GM23338 (cell line): Measurements from ENCODE around the gene GPR35. TPM values are rescaled to one million over a fixed set of nuclear protein-coding genes. Genes with fewer than 3 reads are reported as not detected.

Source experiments
- ATAC-seq: fragments of 200-7000 bp; cut with Tn5 transposase; 3 replicates; pipeline ENCODE4 v1.9.1; 2020
- DNase-seq: peaks from one replicate; pipeline ENCODE4 v3.0.0-alpha.2; 2015; ENCODE audit warnings: low spot score
- H2AFZ ChIP-seq: fragments of 200-600 bp; sonication (generic); 2 replicates; pipeline ENCODE4 v1.8.0; 2016; ENCODE audit warnings: antibody characterized with exemption, mild to moderate bottlenecking, moderate library complexity
- H3F3A ChIP-seq: fragments of 200-600 bp; sonication (generic); replicated peaks from 2 replicates; pipeline ENCODE4 v1.8.0; 2017; ENCODE audit warnings: antibody characterized with exemption, mixed run types, low read depth
- H3K27ac ChIP-seq: fragments of 200-600 bp; sonication (generic); 2 replicates; pipeline ENCODE4 v1.6.1; 2016; ENCODE audit warnings: low read depth
- H3K27me3 ChIP-seq: fragments of 200-600 bp; sonication (generic); 2 replicates; pipeline ENCODE4 v1.8.0; 2016; ENCODE audit warnings: mild to moderate bottlenecking, mixed run types, moderate library complexity; ENCODE audit not compliant: insufficient read depth
- H3K36me3 ChIP-seq: fragments of 200-600 bp; sonication (generic); 2 replicates; pipeline ENCODE4 v1.8.0; 2016; ENCODE audit warnings: mild to moderate bottlenecking; ENCODE audit not compliant: insufficient read depth
- H3K4me1 ChIP-seq: fragments of 200-600 bp; sonication (generic); 2 replicates; pipeline ENCODE4 v1.8.0; 2016; ENCODE audit warnings: mild to moderate bottlenecking, moderate library complexity; ENCODE audit not compliant: insufficient read depth
- H3K4me2 ChIP-seq: fragments of 200-600 bp; sonication (generic); 2 replicates; pipeline ENCODE4 v1.7.1; 2017; ENCODE audit warnings: mixed run types
- H3K4me3 ChIP-seq: fragments of 200-600 bp; sonication (generic); 2 replicates; pipeline ENCODE4 v1.6.1; 2016; ENCODE audit warnings: mixed run types
- H3K79me2 ChIP-seq: fragments of 200-600 bp; sonication (generic); replicated peaks from 2 replicates; pipeline ENCODE4 v1.8.0; 2017; ENCODE audit warnings: mild to moderate bottlenecking; ENCODE audit not compliant: insufficient read depth
- H3K9me2 ChIP-seq: fragments of 200-600 bp; sonication (generic); 2 replicates; pipeline ENCODE4 v1.8.0; 2017; ENCODE audit not compliant: insufficient read depth
- H4K20me1 ChIP-seq: fragments of 200-600 bp; sonication (generic); replicated peaks from 2 replicates; pipeline ENCODE4 v1.8.0; 2017; ENCODE audit warnings: mild to moderate bottlenecking; ENCODE audit not compliant: insufficient read depth
- H3K27ac Mint-ChIP-seq: 2 replicates; pipeline ENCODE4 v1.8.0; 2020; ENCODE audit warnings: inconsistent platforms, mild to moderate bottlenecking, moderate library complexity, mixed read lengths
- H3K27me3 Mint-ChIP-seq: 3 replicates; pipeline ENCODE4 v1.8.0; 2022; ENCODE audit warnings: low read depth, mild to moderate bottlenecking, moderate library complexity, mixed read lengths, inconsistent platforms; ENCODE audit not compliant: insufficient read depth, poor library complexity
- H3K36me3 Mint-ChIP-seq: 3 replicates; pipeline ENCODE4 v1.8.0; 2021; ENCODE audit warnings: low read depth, mild to moderate bottlenecking, inconsistent platforms, moderate library complexity, mixed read lengths
- H3K4me1 Mint-ChIP-seq: 3 replicates; pipeline ENCODE4 v1.8.0; 2020; ENCODE audit warnings: mild to moderate bottlenecking, inconsistent platforms, mixed read lengths
- H3K4me3 Mint-ChIP-seq: 3 replicates; pipeline ENCODE4 v1.8.0; 2021; ENCODE audit warnings: moderate library complexity, mild to moderate bottlenecking, inconsistent platforms, mixed read lengths
- H3K9me3 Mint-ChIP-seq: 3 replicates; pipeline ENCODE4 v1.8.0; 2020; ENCODE audit warnings: moderate library complexity, mild to moderate bottlenecking, inconsistent platforms, mixed read lengths
- CREB1 ChIP-seq: fragments of 250-450 bp; sonication (Bioruptor Pico); IDR thresholded peaks from 2 replicates; pipeline ENCODE4 v1.5.0; 2020; ENCODE audit warnings: low read depth, mild to moderate bottlenecking, moderate library complexity
- EZH2phosphoT487 ChIP-seq: fragments of 200-600 bp; sonication (generic); IDR thresholded peaks from one replicate; pipeline ENCODE4 v1.8.1; 2018; ENCODE audit warnings: antibody characterized with exemption; ENCODE audit not compliant: unreplicated experiment
- NANOG ChIP-seq: IDR thresholded peaks from 2 replicates; pipeline ENCODE4 v1.6.1; 2016; ENCODE audit warnings: antibody characterized with exemption, borderline replicate concordance
- STAT1 ChIP-seq: IDR thresholded peaks from one replicate; pipeline ENCODE4 v1.6.1; 2016; ENCODE audit warnings: antibody characterized with exemption; ENCODE audit not compliant: unreplicated experiment
- ZNF114 ChIP-seq: fragments of 250-450 bp; sonication (Bioruptor Pico); IDR thresholded peaks from 2 replicates; pipeline ENCODE4 v1.5.0; 2020; ENCODE audit warnings: mild to moderate bottlenecking, moderate library complexity
- polyA plus RNA-seq: library from polyadenylated mRNA; unstranded; fragments of >200 nt; fragmentation: Nextera tagmentation; extraction: Ambion mirVana; gene quantifications from 2 replicates; pipeline ENCODE4 v1.2.1, GENCODE V29; 2016
- total RNA-seq: library from RNA; depleted of rRNA; stranded (reverse); fragments of >200 nt; shearing (Covaris generic); gene quantifications from 2 replicates; pipeline ENCODE4 v1.2.3, GENCODE V29; 2014
- TF ChIP-seq, protein P1 (sequence below): IDR thresholded peaks from one replicate; pipeline ENCODE4 v1.6.1; 2018; ENCODE audit warnings: antibody characterized with exemption; ENCODE audit not compliant: unreplicated experiment
- TF ChIP-seq, protein P2 (sequence below): fragments of 250-450 bp; sonication (Bioruptor Pico); IDR thresholded peaks from 2 replicates; pipeline ENCODE4 v1.5.0; 2020; ENCODE audit warnings: mild to moderate bottlenecking, moderate library complexity
- TF ChIP-seq, protein P3 (sequence below): IDR thresholded peaks from 2 replicates; pipeline ENCODE4 v1.6.1; 2016; ENCODE audit warnings: antibody characterized with exemption

The GPR35 gene
- total and polyA plus RNA-seq, 2 experiments from 2014 or later: not detected

DNA sequence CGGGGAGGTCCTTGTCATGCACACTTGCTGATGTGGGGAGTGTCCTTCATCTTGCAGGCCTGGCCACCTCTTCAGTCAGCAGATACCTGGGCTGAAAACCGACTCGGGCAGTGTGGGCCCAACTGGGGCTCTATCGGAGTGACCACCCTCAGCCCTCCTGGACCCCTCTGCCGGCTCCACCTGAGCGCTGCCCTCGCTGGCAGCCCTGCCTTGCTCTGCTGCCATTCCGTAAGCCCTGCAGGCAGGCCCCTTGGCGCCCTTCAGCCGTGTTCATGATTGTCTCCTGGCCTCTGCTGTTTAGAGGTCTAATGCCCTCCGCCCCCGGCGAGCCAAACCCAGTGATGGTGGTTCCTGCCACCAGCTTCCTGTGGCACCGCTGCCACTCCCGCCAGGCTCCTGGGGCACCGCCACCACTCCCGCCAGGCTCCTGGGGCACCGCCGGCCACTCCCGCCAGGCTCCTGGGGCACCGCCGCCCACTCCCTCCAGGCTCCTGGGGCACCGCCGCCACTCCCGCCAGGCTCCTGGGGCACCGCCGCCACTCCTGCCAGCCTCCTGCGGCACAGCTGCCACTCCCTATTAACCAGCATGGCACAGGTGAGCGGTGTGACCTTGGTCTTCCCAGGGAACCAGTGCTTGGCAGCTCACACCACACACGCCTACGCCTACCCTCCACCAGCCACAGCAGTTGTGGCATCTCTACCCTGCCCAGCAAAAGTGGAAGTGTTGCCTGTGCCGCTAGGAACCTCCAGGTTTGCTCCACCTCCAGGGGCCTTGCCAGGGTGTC, 22.8 kb upstream of the GPR35 start (continued):
- TF ChIP-seq, protein P1, sequence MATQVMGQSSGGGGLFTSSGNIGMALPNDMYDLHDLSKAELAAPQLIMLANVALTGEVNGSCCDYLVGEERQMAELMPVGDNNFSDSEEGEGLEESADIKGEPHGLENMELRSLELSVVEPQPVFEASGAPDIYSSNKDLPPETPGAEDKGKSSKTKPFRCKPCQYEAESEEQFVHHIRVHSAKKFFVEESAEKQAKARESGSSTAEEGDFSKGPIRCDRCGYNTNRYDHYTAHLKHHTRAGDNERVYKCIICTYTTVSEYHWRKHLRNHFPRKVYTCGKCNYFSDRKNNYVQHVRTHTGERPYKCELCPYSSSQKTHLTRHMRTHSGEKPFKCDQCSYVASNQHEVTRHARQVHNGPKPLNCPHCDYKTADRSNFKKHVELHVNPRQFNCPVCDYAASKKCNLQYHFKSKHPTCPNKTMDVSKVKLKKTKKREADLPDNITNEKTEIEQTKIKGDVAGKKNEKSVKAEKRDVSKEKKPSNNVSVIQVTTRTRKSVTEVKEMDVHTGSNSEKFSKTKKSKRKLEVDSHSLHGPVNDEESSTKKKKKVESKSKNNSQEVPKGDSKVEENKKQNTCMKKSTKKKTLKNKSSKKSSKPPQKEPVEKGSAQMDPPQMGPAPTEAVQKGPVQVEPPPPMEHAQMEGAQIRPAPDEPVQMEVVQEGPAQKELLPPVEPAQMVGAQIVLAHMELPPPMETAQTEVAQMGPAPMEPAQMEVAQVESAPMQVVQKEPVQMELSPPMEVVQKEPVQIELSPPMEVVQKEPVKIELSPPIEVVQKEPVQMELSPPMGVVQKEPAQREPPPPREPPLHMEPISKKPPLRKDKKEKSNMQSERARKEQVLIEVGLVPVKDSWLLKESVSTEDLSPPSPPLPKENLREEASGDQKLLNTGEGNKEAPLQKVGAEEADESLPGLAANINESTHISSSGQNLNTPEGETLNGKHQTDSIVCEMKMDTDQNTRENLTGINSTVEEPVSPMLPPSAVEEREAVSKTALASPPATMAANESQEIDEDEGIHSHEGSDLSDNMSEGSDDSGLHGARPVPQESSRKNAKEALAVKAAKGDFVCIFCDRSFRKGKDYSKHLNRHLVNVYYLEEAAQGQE: no peak

DNA sequence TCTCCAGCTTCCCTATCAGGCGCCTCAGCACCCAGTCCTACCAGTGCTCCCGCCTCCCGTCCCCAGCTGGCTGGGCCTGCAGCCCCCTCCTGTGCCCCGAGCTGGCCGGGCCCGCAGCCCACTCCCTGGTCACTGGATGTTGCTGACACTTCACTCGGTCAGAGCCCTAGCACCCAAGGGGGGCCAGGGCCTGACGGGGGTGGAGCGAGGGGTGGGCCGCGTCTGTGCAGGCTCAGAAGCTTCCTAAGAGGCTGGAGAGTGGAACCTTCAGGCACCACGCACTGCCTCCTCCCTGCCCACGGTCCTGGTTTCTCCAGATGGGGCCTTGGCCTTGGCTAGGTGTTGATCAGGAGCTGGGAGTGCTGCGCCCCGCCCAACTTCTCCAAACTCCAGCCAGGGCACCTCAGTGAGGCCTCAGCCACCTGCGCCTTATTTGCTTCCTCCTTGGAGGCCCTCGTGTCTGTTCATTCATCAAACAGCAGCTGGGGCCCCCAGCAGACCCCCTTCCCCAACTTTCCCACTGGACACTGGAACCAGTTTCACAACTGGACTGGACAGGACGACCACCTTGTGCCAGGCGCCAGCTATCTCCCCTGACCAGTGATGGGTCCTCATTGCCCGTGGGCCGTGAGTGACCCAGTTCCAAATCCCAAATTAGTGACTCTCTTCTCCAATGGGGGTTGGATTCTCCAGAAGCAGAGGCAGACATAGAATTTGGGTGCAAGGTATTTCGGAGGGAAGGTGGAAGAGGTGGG, 22.0 kb upstream of the GPR35 start:
- Mint-ChIP-seq H3K9me3 (no peaks in the 10 kb centered on the region), H3K27ac (no peak overlapping the region), H3K4me1 (no peaks in the 10 kb centered on the region), H3K4me3 (no peak overlapping the region), H3K36me3 (peaks cover 2% of the 10 kb centered on the region; the same call in 1 of the 3 replicates), H3K27me3 (peaks cover 2% of the 10 kb centered on the region)
- no peak overlapping the region for H3K27ac ChIP-seq
- no peaks in the 10 kb centered on the region for H3K4me1 ChIP-seq
- no peaks in the 10 kb centered on the region for H3K79me2 ChIP-seq
- no peaks in the 10 kb centered on the region for H3F3A ChIP-seq
- no peak for DNase-seq
- H3K4me2 ChIP-seq: no peak overlapping the region
- H3K27me3 ChIP-seq: no peaks in the 10 kb centered on the region
- no peaks in the 10 kb centered on the region; the same call in 1 of the 2 replicates for H4K20me1 ChIP-seq
- no peak for ATAC-seq
- H2AFZ ChIP-seq: no peak overlapping the region
- H3K36me3 ChIP-seq: no peaks in the 10 kb centered on the region
- no peak overlapping the region for H3K4me3 ChIP-seq
- no peaks in the 10 kb centered on the region for H3K9me2 ChIP-seq
- no peak for TF ChIP-seq CREB1
- TF ChIP-seq, protein P1: no peak
- TF ChIP-seq NANOG: no peak
- TF ChIP-seq, protein P2, sequence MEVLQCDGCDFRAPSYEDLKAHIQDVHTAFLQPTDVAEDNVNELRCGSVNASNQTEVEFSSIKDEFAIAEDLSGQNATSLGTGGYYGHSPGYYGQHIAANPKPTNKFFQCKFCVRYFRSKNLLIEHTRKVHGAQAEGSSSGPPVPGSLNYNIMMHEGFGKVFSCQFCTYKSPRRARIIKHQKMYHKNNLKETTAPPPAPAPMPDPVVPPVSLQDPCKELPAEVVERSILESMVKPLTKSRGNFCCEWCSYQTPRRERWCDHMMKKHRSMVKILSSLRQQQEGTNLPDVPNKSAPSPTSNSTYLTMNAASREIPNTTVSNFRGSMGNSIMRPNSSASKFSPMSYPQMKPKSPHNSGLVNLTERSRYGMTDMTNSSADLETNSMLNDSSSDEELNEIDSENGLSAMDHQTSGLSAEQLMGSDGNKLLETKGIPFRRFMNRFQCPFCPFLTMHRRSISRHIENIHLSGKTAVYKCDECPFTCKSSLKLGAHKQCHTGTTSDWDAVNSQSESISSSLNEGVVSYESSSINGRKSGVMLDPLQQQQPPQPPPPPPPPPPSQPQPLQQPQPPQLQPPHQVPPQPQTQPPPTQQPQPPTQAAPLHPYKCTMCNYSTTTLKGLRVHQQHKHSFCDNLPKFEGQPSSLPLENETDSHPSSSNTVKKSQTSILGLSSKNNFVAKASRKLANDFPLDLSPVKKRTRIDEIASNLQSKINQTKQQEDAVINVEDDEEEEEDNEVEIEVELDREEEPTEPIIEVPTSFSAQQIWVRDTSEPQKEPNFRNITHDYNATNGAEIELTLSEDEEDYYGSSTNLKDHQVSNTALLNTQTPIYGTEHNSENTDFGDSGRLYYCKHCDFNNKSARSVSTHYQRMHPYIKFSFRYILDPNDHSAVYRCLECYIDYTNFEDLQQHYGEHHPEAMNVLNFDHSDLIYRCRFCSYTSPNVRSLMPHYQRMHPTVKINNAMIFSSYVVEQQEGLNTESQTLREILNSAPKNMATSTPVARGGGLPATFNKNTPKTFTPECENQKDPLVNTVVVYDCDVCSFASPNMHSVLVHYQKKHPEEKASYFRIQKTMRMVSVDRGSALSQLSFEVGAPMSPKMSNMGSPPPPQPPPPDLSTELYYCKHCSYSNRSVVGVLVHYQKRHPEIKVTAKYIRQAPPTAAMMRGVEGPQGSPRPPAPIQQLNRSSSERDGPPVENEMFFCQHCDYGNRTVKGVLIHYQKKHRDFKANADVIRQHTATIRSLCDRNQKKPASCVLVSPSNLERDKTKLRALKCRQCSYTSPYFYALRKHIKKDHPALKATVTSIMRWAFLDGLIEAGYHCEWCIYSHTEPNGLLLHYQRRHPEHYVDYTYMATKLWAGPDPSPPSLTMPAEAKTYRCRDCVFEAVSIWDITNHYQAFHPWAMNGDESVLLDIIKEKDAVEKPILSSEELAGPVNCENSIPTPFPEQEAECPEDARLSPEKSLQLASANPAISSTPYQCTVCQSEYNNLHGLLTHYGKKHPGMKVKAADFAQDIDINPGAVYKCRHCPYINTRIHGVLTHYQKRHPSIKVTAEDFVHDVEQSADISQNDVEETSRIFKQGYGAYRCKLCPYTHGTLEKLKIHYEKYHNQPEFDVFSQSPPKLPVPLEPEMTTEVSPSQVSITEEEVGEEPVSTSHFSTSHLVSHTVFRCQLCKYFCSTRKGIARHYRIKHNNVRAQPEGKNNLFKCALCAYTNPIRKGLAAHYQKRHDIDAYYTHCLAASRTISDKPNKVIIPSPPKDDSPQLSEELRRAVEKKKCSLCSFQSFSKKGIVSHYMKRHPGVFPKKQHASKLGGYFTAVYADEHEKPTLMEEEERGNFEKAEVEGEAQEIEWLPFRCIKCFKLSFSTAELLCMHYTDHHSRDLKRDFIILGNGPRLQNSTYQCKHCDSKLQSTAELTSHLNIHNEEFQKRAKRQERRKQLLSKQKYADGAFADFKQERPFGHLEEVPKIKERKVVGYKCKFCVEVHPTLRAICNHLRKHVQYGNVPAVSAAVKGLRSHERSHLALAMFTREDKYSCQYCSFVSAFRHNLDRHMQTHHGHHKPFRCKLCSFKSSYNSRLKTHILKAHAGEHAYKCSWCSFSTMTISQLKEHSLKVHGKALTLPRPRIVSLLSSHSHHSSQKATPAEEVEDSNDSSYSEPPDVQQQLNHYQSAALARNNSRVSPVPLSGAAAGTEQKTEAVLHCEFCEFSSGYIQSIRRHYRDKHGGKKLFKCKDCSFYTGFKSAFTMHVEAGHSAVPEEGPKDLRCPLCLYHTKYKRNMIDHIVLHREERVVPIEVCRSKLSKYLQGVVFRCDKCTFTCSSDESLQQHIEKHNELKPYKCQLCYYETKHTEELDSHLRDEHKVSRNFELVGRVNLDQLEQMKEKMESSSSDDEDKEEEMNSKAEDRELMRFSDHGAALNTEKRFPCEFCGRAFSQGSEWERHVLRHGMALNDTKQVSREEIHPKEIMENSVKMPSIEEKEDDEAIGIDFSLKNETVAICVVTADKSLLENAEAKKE (CRISPR knock-in tag): no peak
- no peak for TF ChIP-seq ZNF114 (CRISPR knock-in tag)
- TF ChIP-seq, protein P3, sequence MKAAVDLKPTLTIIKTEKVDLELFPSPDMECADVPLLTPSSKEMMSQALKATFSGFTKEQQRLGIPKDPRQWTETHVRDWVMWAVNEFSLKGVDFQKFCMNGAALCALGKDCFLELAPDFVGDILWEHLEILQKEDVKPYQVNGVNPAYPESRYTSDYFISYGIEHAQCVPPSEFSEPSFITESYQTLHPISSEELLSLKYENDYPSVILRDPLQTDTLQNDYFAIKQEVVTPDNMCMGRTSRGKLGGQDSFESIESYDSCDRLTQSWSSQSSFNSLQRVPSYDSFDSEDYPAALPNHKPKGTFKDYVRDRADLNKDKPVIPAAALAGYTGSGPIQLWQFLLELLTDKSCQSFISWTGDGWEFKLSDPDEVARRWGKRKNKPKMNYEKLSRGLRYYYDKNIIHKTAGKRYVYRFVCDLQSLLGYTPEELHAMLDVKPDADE: no peak
- no peak for TF ChIP-seq EZH2phosphoT487
- TF ChIP-seq STAT1: no peak
